B cell (primary cell): ENCODE measurements around the gene CDNF.

ENCODE experiments used
- EZH2 ChIP-seq: IDR thresholded peaks from 2 replicates; pipeline ENCODE4 v1.6.1; 2012; ENCODE audit warnings: borderline replicate concordance, low read depth, mild to moderate bottlenecking, moderate library complexity, low read length; ENCODE audit not compliant: insufficient read depth, poor library complexity, severe bottlenecking
- TF ChIP-seq, protein P1 (sequence below): fragments of 200-600 bp; IDR thresholded peaks from one replicate; pipeline ENCODE4 v1.8.0; 2022; ENCODE audit warnings: antibody characterized with exemption, mild to moderate bottlenecking

DNA sequence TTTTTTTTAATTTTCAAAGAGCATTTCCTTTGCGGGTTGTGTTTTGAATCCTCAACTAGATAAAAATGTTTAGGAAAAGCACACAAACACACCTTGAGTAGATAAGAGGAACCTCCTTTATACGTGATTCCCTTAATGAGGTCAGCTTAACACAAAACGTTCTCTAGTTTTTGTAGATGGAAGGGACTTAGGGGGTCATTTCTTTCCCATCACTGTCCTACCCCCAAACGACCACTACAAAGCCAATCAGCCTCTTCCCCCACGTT lies 42.0 kb upstream of the CDNF start:
- TF ChIP-seq, protein P1, sequence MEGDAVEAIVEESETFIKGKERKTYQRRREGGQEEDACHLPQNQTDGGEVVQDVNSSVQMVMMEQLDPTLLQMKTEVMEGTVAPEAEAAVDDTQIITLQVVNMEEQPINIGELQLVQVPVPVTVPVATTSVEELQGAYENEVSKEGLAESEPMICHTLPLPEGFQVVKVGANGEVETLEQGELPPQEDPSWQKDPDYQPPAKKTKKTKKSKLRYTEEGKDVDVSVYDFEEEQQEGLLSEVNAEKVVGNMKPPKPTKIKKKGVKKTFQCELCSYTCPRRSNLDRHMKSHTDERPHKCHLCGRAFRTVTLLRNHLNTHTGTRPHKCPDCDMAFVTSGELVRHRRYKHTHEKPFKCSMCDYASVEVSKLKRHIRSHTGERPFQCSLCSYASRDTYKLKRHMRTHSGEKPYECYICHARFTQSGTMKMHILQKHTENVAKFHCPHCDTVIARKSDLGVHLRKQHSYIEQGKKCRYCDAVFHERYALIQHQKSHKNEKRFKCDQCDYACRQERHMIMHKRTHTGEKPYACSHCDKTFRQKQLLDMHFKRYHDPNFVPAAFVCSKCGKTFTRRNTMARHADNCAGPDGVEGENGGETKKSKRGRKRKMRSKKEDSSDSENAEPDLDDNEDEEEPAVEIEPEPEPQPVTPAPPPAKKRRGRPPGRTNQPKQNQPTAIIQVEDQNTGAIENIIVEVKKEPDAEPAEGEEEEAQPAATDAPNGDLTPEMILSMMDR: no peak
- no peak for TF ChIP-seq EZH2
